T-cell (primary cell): Measurements from ENCODE around the gene TAOK3. TPM values are rescaled to one million over a fixed set of nuclear protein-coding genes. Genes with fewer than 3 reads are reported as not detected.
A peak's percentile ranks its signal among the peaks of the same experiment; 100 is the strongest.

Source experiments
- ATAC-seq, 4 experiments: fragments of 200-7000 bp in 3 of 4; fragments of 150-1000 bp in 1 of 4; cut with Tn5 transposase; replicated peaks in 1 of 4; 1 replicate in 3 of 4; 2 replicates in 1 of 4; pipeline ENCODE4 v1.10.0; 2021; ENCODE audit warnings: moderate library complexity in 3 of 4, mild to moderate bottlenecking in 2 of 4, moderate number of reproducible peaks in 1 of 4
- CTCF ChIA-PET, 2 donors: fragments of 300-600 bp; sonication (Branson Sonifier 250); formaldehyde crosslinking; loops; one replicate each; lab custom pipeline; 2022; ENCODE audit warnings: antibody characterized with exemption in 2 of 2; lab: Charles Lee
- POLR2A ChIA-PET, 2 donors: fragments of 300-600 bp; sonication (Branson Sonifier 250); formaldehyde crosslinking; loops; one replicate each; lab custom pipeline; 2022; ENCODE audit warnings: antibody characterized with exemption in 2 of 2; lab: Charles Lee
- DNase-seq, 35 experiments: peaks; one replicate each; pipeline versions ENCODE4 v3.0.0 to v3.0.0-alpha.2; 2013 to 2023
- H3K27ac ChIP-seq: one replicate; pipeline ENCODE4 v1.5.1; 2013; ENCODE audit warnings: low read length
- H3K27me3 ChIP-seq, 2 experiments: replicated peaks in 1 of 2; 1 replicate in 1 of 2; 2 replicates in 1 of 2; pipeline versions ENCODE4 v1.6.1 to v1.7.0; 2013; ENCODE audit warnings: low read length in 1 of 2, mixed read lengths in 1 of 2; ENCODE audit not compliant: control insufficient read depth in 2 of 2, insufficient read depth in 2 of 2; ENCODE audit errors: extremely low read depth in 1 of 2
- H3K36me3 ChIP-seq, 2 donors: 1 replicate in 1 of 2; 2 replicates in 1 of 2; pipeline versions ENCODE4 v1.6.1 to v1.7.0; 2013; ENCODE audit warnings: low read length in 1 of 2; ENCODE audit not compliant: control insufficient read depth in 2 of 2, insufficient read depth in 1 of 2; ENCODE audit errors: extremely low read depth in 1 of 2
- H3K4me1 ChIP-seq, 2 experiments: 1 replicate in 1 of 2; 2 replicates in 1 of 2; pipeline versions ENCODE4 v1.6.1 to v1.7.0; 2013; ENCODE audit warnings: low read length in 2 of 2, mixed read lengths in 1 of 2; ENCODE audit not compliant: insufficient read depth in 2 of 2, control insufficient read depth in 1 of 2; ENCODE audit errors: extremely low read depth in 1 of 2
- H3K4me3 ChIP-seq, 2 donors: 1 replicate in 1 of 2; 2 replicates in 1 of 2; pipeline versions ENCODE4 v1.5.1 to v1.7.0; 2013; ENCODE audit warnings: mild to moderate bottlenecking in 2 of 2, low read length in 1 of 2, moderate library complexity in 1 of 2; ENCODE audit not compliant: control insufficient read depth in 1 of 2; ENCODE audit errors: extremely low read depth in 1 of 2
- H3K9me3 ChIP-seq: 2 replicates; pipeline ENCODE4 v1.7.0; 2013
- H3K27ac Mint-ChIP-seq, 2 donors: one replicate each; pipeline ENCODE4 v1.8.0; 2020 to 2021; ENCODE audit warnings: mild to moderate bottlenecking in 2 of 2, mixed read lengths in 2 of 2
- H3K27me3 Mint-ChIP-seq, 2 donors: one replicate each; pipeline ENCODE4 v1.8.0; 2021 to 2022; ENCODE audit warnings: mixed read lengths in 2 of 2
- H3K36me3 Mint-ChIP-seq: one replicate; pipeline ENCODE4 v1.8.0; 2021; ENCODE audit warnings: mixed read lengths
- H3K4me1 Mint-ChIP-seq, 3 donors: one replicate each; pipeline ENCODE4 v1.8.0; 2020 to 2022; ENCODE audit warnings: mixed read lengths in 3 of 3, mild to moderate bottlenecking in 1 of 3
- H3K4me3 Mint-ChIP-seq, 3 donors: one replicate each; pipeline ENCODE4 v1.8.0; 2020 to 2022; ENCODE audit warnings: mild to moderate bottlenecking in 3 of 3, mixed read lengths in 3 of 3, moderate library complexity in 3 of 3
- H3K9me3 Mint-ChIP-seq, 3 donors: one replicate each; pipeline ENCODE4 v1.8.0; 2020 to 2022; ENCODE audit warnings: mixed read lengths in 3 of 3
- WGBS: methylation state at CpG from one replicate; pipeline ENCODE4 v1.1.5; 2013; ENCODE audit warnings: missing lambda C conversion rate; ENCODE audit not compliant: insufficient coverage; 5-methylcytosine and 5-hydroxymethylcytosine counted together
- total RNA-seq, 35 experiments: library from RNA in 6 of 35; stranded (reverse) in 6 of 35; fragments of 120-200 nt in 1 of 35; gene quantifications; one replicate each; pipeline versions ENCODE4 v1.2.1 to v1.2.4 and lab custom pipeline; 2013 to 2026

Gene TAOK3
- total RNA-seq, 5 donors from 2014 or later (not counting 1 experiment from before 2014, with no cell fraction given) = 58.7 to 93.6 (median 67.4) TPM

DNA sequence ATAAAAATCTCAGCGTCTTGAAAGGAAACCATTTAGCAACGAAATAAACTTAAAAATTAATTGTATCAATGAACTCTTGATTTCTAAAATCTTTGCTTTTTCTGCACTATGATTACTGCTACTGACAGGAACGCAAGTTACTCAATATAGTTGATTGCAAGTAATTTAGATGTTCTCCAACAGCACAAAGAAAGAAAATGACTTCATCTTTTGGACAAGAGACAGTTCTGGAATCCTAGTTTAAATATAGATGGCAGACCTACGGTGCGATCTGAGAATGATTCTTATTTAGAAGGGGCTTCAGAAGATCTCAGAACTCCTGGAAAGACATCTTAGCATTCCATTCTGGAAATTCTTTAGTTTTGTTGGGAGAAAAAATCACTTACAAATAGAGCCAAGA, 2.2 kb upstream of the TAOK3 start:
- Histone ChIP-seq H3K4me1 (peaks cover 27 to 42% of the 10 kb centered on the region in 2 experiments), H3K9me3 (no peaks in the 10 kb centered on the region), H3K36me3 (peaks cover 4 to 6% of the 10 kb centered on the region in 2 donors), H3K27ac (no peak overlapping the region), H3K27me3 (no peaks in the 10 kb centered on the region), H3K4me3 (no peak overlapping the region)
- no peak for ATAC-seq
- Mint-ChIP-seq H3K27me3 (no peaks in the 10 kb centered on the region), H3K36me3 (peaks cover 2% of the 10 kb centered on the region), H3K27ac (peak overlapping the region in 1 of 2 donors; percentile 44), H3K4me3 (peak overlapping the region; percentile 7 to 96 (median 31)), H3K4me1 (peaks cover 52 to 64% (median 62%) of the 10 kb centered on the region in 3 donors), H3K9me3 (no peaks in the 10 kb centered on the region)
- WGBS = no CpG with 5 or more reads among the region's 5 CpGs
- ChIA-PET CTCF (interaction anchor here (1.0 to 4.1 kb wide), 9 partner anchors 17 to 318 kb away, joined by 3 to 64 read pairs (median 7); no protein-coding TSS in a partner anchor), POLR2A (no interaction called here)
- no peak for DNase-seq

DNA sequence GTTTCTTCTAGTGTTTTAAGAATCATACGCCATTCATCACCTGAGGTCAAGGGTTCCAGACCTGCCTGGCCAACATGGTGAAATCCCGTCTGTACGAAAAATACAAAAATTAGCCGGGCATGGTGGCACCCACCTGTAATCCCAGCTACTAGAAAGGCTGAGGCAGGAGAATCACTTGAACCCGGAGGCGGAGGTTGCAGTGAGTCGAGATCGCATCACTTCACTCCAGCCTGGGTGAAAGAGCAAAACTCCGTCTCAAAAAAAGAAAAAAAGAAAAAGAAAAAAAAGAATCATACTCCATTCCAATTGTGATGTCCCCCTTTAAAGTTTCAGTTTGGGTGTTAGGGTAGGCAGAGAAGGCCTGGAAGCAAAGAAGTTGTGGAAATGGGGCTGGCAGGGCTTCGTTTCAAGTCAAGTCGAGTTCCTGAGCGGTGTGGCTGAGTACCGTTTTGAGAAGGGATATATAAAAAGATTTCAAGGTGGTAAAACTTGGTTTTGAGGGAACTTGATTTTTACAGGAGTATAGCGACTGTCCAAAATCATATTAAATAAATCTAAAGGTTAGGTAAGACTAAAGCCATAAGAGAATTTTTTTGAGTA, 1.5 kb upstream of the TAOK3 start:
- peaks cover 56 to 66% (median 61%) of the 10 kb centered on the region in 3 donors for H3K4me1 Mint-ChIP-seq

DNA sequence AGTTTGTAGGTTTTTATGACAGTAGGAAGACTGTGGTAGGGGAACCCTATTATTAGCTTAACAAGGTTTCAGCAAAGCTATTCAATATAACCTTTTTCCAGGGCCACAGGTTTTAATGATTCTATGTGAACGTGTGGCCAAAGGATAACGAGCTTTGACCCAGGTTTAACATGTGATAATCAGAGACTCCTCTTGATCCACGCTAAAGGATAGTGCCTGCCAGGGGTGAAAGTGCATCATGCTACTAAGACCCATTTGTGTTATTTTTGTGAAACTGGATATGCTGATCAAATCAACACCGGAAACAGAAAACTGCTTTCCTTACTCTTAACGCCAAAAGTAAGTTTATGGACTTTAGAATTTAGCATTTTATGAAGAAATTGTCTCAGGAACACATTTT, 909 bp upstream of the TAOK3 start:
- no peaks in the 10 kb centered on the region for H3K27me3 Mint-ChIP-seq
- Histone ChIP-seq H3K4me3 (peak overlapping the region; percentile 67 to 87), H3K4me1 (peaks cover 27 to 43% of the 10 kb centered on the region in 2 experiments), H3K9me3 (no peaks in the 10 kb centered on the region), H3K27me3 (no peaks in the 10 kb centered on the region), H3K27ac (peak overlapping the region; percentile 88), H3K36me3 (no peaks in the 10 kb centered on the region)
- no peak for ATAC-seq
- peaks cover 57 to 66% (median 62%) of the 10 kb centered on the region in 3 donors for H3K4me1 Mint-ChIP-seq
- CTCF ChIA-PET = interaction anchor here in 1 of 2 donors (0.8 to 2.4 kb wide), 3 partner anchors 15 to 314 kb away, joined by 3 to 16 read pairs (median 7); no protein-coding TSS in a partner anchor
- peak overlapping the region; percentile 97 to 98 for H3K27ac Mint-ChIP-seq
- POLR2A ChIA-PET = interaction anchor here in 1 of 2 donors (0.8 to 1.0 kb wide), 2 partner anchors 15 to 41 kb away, joined by 3 read pairs; no protein-coding TSS in a partner anchor
- H3K4me3 Mint-ChIP-seq = peak overlapping the region; percentile 91 to 96 (median 92)
- no peaks in the 10 kb centered on the region for H3K9me3 Mint-ChIP-seq
- 80% methylated on average over 1 of the region's 5 CpGs for WGBS
- H3K36me3 Mint-ChIP-seq = no peaks in the 10 kb centered on the region
- peak in 1 of 35 experiments; percentile 7 for DNase-seq

More for the DNA sequence above, 1.5 kb upstream of the TAOK3 start:
- H3K27ac ChIP-seq = no peak overlapping the region
- ATAC-seq (no peak), DNase-seq (no peak)
- no peak overlapping the region for H3K4me3 ChIP-seq
- Mint-ChIP-seq H3K27me3 (no peaks in the 10 kb centered on the region), H3K9me3 (no peaks in the 10 kb centered on the region), H3K4me3 (peak overlapping the region; percentile 91 to 96 (median 92)), H3K27ac (peak overlapping the region; percentile 97 to 98), H3K36me3 (no peaks in the 10 kb centered on the region)
- 95% methylated on average over 6 of the region's 14 CpGs for WGBS
- H3K9me3 ChIP-seq = no peaks in the 10 kb centered on the region
- ChIA-PET CTCF (interaction anchor here in 1 of 2 donors (1.9 to 2.4 kb wide), 2 partner anchors 16 to 191 kb away, joined by 7 to 16 read pairs; no protein-coding TSS in a partner anchor), POLR2A (no interaction called here)
- no peaks in the 10 kb centered on the region for H3K36me3 ChIP-seq
- H3K4me1 ChIP-seq = peaks cover 27 to 43% of the 10 kb centered on the region in 2 experiments
- H3K27me3 ChIP-seq = no peaks in the 10 kb centered on the region

DNA sequence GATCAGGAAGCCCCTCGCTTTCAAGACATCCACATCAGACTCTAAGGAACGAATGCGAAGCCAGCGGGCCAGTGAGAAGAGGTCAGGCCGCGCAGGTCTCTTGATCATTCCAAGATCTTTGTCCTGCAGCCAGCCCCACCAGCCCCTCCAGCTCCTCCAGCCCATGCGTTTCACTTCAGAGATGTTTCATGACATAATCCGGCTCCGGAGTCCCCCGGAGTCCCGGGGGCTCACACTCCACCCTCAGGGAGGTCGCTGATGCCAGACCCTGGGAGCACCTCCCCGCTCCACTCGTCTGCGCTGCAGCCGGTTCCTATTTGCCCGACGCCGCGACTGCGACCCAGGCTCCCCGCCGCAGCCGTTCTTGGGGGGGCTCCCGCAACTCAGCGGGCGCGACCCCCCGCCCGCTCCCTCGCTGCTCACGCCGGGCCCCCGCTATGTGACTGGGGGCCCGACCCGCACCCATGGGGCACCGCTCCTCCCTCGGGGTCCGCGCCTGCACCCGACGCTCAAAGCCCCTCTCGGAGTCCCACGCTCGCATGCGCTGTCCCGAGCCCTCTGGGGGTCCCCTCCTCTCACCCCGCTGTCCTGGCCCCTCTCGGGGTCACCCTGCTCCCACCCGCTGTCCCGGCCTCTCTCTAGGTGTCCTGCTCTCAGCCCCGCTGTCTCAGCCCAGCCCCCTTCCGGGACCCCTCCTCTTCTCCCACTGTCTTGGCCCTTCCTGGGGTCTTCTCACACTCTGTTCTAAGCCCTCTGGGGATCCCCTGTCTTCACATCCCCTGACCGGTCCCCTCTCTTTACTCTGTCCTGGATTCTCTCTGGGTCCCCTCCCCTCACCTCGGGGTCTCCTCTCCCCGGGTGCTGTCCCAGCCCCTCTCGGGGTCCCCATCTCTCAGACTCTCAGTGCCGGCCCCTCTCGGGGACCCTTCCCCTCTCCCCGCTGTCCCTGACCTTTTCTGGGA, 1.1 kb downstream of the TAOK3 start:
- ChIA-PET POLR2A (interaction anchor here in 1 of 2 donors (0.6 kb wide), 1 partner anchor 171 kb away, joined by 4 read pairs; no protein-coding TSS in a partner anchor), CTCF (interaction anchor here in 1 of 2 donors (1.2 kb wide), 1 partner anchor 13 kb away, joined by 5 read pairs; no protein-coding TSS in a partner anchor)
- H3K4me1 Mint-ChIP-seq = peaks cover 47 to 54% (median 54%) of the 10 kb centered on the region in 3 donors
- Histone ChIP-seq H3K27ac (no peak overlapping the region), H3K4me1 (peaks cover 17 to 27% of the 10 kb centered on the region in 2 experiments), H3K36me3 (no peaks in the 10 kb centered on the region), H3K4me3 (peak overlapping the region; percentile 91 to 97), H3K27me3 (no peaks in the 10 kb centered on the region), H3K9me3 (no peaks in the 10 kb centered on the region)
- peak overlapping the region; percentile 22 to 39 for H3K27ac Mint-ChIP-seq
- H3K9me3 Mint-ChIP-seq = no peaks in the 10 kb centered on the region
- ATAC-seq (no peak), DNase-seq (peak in 5 of 35 experiments; percentile 3 to 22 (median 9))
- no peaks in the 10 kb centered on the region for H3K36me3 Mint-ChIP-seq
- 6% methylated on average over 51 of the region's 60 CpGs for WGBS
- H3K4me3 Mint-ChIP-seq = peak overlapping the region; percentile 91 to 96 (median 92)
- H3K27me3 Mint-ChIP-seq = no peaks in the 10 kb centered on the region

DNA sequence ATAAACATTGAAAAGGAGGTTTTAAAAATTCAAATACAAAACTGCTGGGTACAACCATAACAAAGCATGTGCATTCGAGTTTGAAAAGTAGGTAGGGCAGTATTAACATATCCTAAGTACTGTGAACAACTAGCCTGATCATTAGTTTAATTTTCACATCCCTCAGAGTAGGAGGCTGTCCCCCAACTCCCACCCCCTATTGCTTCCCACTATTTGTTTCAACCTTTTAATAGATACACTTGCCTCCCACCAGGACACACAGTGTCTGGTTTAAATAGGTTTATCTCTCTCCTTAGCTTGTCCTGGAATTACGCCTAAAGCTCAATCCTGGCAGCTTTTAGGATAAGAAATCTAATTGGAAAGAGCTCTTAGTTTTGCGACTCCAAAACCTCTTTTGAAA, 2.1 kb downstream of the TAOK3 start:
- peaks cover 41 to 49% (median 48%) of the 10 kb centered on the region in 3 donors for H3K4me1 Mint-ChIP-seq
- ATAC-seq (no peak), DNase-seq (no peak)
- H3K36me3 Mint-ChIP-seq = no peaks in the 10 kb centered on the region
- WGBS = no CpG with 5 or more reads among the region's 3 CpGs
- H3K4me3 Mint-ChIP-seq = peak overlapping the region; percentile 91 to 96 (median 92)
- Histone ChIP-seq H3K36me3 (no peaks in the 10 kb centered on the region), H3K27me3 (no peaks in the 10 kb centered on the region), H3K4me1 (peaks cover 13 to 22% of the 10 kb centered on the region in 2 experiments), H3K9me3 (no peaks in the 10 kb centered on the region), H3K4me3 (no peak overlapping the region), H3K27ac (no peak overlapping the region)
- H3K27ac Mint-ChIP-seq = no peak overlapping the region
- ChIA-PET CTCF (interaction anchor here in 1 of 2 donors (1.2 kb wide), 1 partner anchor 12 kb away, joined by 5 read pairs; no protein-coding TSS in a partner anchor), POLR2A (no interaction called here)
- no peaks in the 10 kb centered on the region for H3K9me3 Mint-ChIP-seq
- H3K27me3 Mint-ChIP-seq = no peaks in the 10 kb centered on the region
